GM19240 (cell line): ENCODE data around the gene EBPL.

Source experiments
- DNase-seq: peaks from one replicate; pipeline ENCODE4 v3.0.0; 2011; ENCODE audit warnings: low spot score; ENCODE audit not compliant: insufficient read length

EBPL gene

GRCh38 chr13:49676581-49677298 lies 14.5 kb downstream of the EBPL start:
- DNase-seq = no peak

- no peak for DNase-seq
Observed at GRCh38 chr13:49670828-49671227, 20.5 kb downstream of the EBPL start.

GRCh38 chr13:49669735-49670309 lies 21.5 kb downstream of the EBPL start:
- DNase-seq = no peak

GRCh38 chr13:49667773-49668172 lies 23.5 kb downstream of the EBPL start:
- no peak for DNase-seq

GRCh38 chr13:49664606-49665005 lies 26.7 kb downstream of the EBPL start:
- DNase-seq = no peak

GRCh38 chr13:49657241-49657641 lies 34.0 kb downstream of the EBPL start:
- no peak for DNase-seq

- no peak for DNase-seq
Observed at GRCh38 chr13:49655906-49656305, 35.4 kb downstream of the EBPL start.

- DNase-seq = no peak
Observed at GRCh38 chr13:49654011-49654410, 37.3 kb downstream of the EBPL start.

- DNase-seq = no peak
Observed at GRCh38 chr13:49653478-49653877, 37.8 kb downstream of the EBPL start.

GRCh38 chr13:49652355-49653305 lies 38.7 kb downstream of the EBPL start:
- peak; percentile 31 for DNase-seq

GRCh38 chr13:49651570-49652354 lies 39.5 kb downstream of the EBPL start:
- DNase-seq = no peak

GRCh38 chr13:49649963-49650312 lies 41.3 kb downstream of the EBPL start:
- no peak for DNase-seq

- DNase-seq = no peak
Observed at GRCh38 chr13:49649244-49649962, 41.9 kb downstream of the EBPL start.

- no peak for DNase-seq
Observed at GRCh38 chr13:49646688-49647087, 44.6 kb downstream of the EBPL start.

- DNase-seq = no peak
Observed at GRCh38 chr13:49645451-49645850, 45.8 kb downstream of the EBPL start.

- DNase-seq = no peak
Observed at GRCh38 chr13:49643035-49643646, 48.1 kb downstream of the EBPL start.

GRCh38 chr13:49641801-49642291 lies 49.4 kb downstream of the EBPL start:
- DNase-seq = no peak

- DNase-seq = no peak
Observed at GRCh38 chr13:49638744-49639072, 52.6 kb downstream of the EBPL start.

- DNase-seq = no peak
Observed at GRCh38 chr13:49638030-49638743, 53.1 kb downstream of the EBPL start.

- DNase-seq = no peak
Observed at GRCh38 chr13:49636705-49637104, 54.6 kb downstream of the EBPL start.
